HG02981 (cell line): ENCODE results near the gene CDC25B.
"Not testable (repeated sequence)": the region's sequence is repeated elsewhere in the genome, so short reads cannot be mapped to it uniquely, and the experiment has no call there.

Experiments
- ATAC-seq: cut with Tn5 transposase; IDR thresholded peaks from one replicate; pipeline ENCODE4 v1.9.1; 2021; ENCODE audit warnings: mild to moderate bottlenecking, moderate library complexity; ENCODE audit not compliant: unreplicated experiment

The CDC25B gene

DNA sequence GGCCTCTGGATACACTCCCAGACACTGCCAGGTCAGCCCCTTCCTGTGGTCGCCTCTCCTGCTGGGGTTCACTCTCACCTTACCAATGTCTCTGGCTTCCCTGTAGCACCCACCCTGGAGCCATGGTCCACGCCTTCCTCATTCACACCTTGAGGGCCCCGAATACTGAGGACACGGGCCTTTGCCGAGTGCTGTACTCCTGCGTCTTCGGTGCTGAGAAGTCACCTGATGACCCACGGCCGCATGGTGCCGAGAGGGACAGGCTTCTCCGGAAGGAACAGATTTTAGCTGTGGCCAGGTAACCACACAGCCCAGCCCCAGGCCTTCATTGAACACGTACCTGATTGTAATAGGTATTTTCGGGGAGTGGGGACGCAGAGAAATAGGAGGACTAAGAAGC, 25.9 kb downstream of the CDC25B start:
- no peak for ATAC-seq

DNA sequence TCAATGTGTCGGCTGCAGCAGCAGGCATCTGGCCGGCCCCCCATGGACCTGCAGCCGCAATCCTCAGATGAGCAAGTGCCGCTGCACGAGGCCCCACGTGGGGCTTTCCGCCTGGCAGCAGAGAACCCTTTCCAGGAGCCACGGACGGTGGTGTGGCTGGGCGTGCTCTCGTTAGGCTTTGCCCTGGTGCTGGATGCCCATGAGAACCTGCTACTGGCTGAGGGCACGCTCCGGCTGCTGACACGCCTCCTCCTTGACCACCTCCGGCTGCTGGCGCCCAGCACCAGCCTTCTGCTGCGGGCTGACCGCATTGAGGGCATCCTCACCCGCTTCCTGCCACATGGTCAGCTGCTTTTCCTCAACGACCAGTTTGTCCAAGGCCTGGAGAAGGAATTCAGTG, 27.8 kb downstream of the CDC25B start:
- no peak for ATAC-seq

DNA sequence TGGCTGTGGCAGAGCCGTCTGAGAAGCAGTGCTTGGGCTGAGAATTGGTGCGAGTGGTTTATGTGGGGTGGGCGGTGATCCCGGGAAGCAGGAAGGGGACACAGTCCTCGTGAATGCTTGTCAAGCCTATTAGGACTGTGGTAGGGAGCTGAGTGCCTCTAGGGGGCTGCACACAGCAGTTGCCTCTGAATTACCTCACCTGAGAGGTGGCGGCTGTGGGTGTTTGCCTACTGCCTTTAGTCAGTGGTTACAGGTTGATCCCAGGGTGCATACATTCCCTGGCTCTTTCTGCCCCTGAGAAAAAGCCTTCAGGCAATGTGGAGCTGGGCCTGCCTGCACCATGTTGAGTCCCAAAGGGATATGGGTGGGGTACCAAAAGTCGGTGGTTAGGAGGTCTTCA, 29.4 kb downstream of the CDC25B start:
- ATAC-seq: no peak

DNA sequence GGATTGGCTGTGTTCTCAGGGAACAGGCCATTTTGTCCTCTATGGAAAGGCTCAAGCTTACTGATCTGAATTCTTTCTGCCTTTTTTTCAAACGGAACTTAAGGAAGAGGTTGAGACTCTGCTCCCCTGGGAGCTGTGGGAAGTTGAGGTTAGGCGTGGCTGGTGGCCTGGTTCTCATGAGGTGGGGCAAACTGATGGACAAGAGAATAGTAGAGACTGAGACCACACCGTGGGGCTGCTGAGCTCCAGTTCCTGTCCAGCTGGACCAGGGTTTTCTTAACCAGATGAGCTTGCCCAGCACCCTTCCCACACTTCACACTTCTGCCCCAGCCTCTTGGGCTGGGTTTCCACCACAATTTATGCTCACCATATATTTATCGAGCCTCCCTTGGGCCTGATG, 30.3 kb downstream of the CDC25B start:
- ATAC-seq: no peak

DNA sequence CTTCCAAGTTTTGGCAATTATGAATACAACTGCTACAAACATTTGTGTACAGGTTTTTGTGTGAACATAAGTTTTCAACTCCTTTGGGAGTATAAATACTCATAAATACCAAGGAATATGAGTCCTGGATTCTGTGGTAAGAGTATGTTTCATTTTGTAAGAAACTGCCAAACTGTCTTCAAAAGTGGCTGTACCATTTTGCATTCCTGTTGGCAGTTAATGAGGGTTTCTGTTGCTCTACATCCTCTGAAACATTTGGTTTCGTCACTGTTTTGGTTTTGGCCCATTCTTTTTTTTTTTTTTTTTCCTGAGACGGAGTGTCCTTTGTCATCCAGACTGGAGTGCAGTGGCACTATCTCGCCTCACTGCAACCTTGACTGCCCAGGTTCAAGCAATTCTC, 32.7 kb downstream of the CDC25B start:
- no peak for ATAC-seq

DNA sequence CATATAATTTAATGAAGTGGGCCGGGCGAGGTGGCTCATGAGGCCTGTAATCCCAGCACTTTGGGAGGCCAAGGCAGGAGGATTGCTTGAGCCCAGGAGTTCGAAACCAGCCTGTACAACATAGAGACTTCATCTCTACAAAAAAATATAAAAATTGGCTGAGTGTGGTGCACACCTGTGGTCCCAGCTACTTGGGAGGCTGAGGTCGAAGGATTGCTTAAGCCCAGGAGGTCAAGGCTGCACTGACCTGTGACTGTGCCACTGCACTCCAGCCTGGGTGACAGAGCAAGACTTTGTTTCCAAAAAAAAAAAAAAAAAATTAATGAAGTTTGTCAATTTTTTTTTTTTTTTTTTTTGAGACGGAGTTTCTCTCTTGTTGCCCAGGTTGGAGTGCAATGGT, 33.8 kb downstream of the CDC25B start:
- not testable (repeated sequence) for ATAC-seq

DNA sequence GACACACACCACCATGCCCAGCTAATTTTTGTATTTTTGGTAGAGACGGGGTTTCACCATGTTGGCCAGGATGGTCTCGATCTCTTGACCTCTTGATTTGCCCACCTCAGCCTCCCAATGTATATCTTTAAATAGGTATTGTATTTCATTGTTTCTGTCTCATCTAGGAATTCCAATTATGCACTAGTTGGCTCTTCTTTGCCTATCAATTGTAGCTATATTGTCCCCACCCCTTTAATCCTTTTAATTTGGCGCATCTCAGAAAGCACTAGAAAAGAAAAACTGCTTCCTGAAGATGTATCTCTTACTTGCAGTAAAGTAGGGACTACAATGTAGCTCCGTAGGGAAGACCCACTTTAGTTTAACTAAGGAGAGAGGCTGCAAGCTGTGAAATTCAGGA, 40.0 kb downstream of the CDC25B start:
- ATAC-seq: no peak

DNA sequence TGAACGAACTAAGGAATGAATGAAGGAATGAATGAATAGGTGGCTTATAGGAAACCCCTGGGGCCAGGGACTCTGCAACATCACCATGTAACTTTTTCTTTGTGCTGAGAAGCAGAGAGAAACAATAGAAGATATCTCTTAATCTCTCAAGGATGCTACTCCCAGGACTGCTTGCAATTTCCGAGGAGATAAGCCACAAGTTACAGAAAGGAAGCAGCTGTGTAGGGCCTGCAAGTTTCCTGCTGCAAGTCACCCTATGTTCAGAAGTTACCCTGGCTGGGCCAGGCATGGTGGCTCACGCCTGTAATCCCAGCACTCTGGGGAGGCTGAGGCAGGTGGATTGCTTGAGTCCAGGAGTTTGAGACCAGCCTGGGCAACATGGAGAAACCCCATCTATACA, 43.2 kb downstream of the CDC25B start:
- ATAC-seq: no peak

DNA sequence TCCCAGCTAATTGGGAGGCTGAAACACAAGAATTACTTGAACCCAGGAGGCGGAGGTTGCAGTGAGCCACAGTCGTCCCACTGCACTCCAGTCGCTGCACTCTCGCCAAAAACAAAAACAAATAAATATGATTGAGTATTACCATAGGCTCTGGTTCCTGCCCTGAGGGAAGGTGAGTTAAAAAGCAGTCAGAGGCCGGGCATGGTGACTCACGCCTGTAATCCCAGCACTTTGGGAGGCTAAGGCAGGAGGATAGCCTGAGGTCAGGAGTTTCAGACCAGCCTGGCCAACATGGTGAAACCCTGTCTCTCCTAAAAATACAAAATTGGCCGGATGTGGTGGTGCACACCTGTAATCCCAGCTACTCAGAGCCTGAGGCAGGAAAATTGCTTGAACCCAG, 44.1 kb downstream of the CDC25B start:
- ATAC-seq: not testable (repeated sequence)

DNA sequence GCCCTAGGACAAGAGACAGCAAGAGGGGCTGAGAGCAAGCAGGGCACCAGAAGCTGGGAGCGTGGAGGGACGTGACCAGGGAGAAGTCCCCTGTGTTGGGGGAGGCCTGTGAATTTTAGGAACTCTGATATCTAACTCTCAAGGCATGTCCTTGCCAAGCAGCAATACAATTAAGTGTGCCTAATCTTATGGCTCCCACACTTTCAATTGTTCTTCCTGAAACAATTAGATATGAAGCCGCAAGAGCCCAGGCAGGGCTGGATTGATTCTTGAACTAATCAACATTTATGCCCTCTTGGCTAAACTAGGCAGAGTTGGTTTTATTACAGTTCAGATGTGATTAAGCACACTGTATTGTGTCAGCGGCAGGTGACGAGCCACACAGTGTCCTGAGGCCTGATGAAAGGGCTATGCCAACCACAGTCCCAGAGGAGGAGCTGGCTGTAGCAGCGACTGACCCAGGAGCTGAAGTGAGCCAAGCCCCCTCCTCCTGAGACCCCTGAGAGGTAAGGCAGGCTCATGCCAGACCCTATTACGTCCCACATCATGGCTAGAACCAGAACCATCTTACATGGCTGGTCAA, 46.3 kb downstream of the CDC25B start:
- no peak for ATAC-seq

DNA sequence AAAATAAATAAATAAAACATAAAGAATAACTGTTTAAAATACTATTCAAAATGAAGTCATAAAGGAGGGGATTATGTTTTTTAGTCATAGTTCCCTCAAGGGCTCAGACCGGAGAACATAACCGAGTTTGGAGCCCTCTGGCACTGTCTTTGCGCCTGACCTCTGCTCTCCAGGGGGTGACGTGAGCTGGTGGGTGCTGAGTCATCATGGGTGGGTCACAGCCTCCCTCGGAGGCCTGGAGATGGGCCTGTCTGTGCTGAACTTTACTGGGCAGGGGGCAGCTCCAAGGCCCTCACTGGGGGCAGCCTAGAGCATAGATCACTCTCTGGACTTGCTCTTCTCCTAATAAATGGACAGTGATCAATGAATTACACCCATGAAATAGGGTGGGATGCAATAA, 47.4 kb downstream of the CDC25B start:
- ATAC-seq: no peak

DNA sequence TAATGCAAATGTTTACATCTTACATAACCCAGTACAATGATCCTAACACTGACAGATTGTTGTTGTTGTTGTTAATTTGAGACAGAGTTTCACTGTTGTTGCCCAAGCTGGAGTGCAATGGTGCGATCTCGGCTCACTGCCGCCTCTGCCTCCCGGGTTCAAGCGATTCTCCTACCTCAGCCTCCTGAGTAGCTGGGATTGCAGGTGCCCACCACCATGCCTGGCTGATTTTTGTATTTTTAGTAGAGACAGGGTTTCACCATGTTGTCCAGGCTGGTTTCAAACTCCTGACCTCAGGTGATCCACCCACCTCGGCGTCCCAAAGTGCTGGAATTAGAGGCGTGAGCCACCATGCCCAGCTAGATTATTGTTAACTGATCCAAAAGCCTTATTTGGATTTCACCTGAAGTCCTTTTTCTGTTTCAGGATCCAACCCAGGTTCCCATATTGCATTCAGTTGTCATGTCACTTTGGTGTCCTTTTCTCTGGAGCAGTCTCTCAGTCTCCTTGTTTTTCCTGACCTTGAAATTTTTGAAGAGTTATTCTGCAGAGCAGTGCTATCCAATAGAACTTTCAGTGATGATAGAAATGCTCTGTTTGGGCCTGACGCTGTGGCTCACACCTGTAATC, 48.0 kb downstream of the CDC25B start:
- not testable (repeated sequence) for ATAC-seq

DNA sequence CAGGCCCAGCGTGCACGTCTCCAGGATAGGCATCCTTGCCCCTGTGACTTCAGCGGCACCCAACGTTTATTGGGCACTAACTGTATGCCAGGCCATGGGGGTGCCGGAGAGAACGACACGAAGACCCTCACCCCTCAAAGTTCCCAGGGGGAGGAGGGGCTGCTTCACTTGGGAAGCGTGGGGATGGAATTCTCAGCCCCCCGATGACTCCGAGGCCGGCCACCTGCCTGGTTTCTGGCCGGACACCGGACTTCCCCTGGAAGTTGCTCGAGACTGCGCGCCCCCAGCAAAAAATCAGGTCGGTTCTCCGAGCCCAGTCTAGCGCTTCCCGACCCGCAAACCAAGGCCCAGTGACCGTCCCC, 50.2 kb downstream of the CDC25B start:
- no peak for ATAC-seq

DNA sequence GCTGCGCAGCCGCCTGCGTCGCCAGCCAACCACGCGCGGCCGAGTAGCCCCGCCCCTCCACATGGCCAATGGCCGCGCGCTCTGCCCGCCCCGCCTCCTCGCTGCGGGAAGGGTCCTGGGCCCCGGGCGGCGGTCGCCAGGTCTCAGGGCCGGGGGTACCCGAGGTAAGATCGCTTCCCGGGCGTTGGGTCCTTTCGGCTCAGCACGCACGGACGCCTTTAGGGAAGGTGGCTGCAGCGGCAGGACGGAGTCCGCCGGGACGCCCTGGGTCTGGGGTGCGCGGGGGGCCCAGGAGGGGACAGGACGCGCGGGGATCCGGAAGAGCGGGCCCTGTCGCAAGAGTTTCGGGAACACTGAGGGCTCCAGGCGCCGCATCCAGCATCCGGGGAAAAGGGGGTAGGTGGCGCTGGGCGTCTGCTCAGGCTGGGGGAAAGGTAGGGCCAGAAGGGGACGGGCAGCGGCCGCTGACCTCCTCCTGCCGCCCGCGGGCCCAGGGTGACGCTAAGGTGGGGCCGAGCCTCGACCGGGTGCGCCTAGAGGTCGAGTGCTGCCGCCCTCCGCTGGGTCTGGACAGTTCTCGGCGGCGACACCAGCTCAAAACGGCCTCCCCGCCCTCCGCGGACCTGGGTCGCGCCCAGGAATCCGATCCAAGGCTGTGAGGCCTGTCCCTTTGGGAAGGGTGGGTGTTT, 50.8 kb downstream of the CDC25B start, which contains the start of gene MAVS:
Gene MAVS, plus strand, starts transcription at position 95 of the 689 bp plus-strand sequence. CDS start 7,791 bp downstream, outside the sequence.
- peak; percentile 93 for ATAC-seq

DNA sequence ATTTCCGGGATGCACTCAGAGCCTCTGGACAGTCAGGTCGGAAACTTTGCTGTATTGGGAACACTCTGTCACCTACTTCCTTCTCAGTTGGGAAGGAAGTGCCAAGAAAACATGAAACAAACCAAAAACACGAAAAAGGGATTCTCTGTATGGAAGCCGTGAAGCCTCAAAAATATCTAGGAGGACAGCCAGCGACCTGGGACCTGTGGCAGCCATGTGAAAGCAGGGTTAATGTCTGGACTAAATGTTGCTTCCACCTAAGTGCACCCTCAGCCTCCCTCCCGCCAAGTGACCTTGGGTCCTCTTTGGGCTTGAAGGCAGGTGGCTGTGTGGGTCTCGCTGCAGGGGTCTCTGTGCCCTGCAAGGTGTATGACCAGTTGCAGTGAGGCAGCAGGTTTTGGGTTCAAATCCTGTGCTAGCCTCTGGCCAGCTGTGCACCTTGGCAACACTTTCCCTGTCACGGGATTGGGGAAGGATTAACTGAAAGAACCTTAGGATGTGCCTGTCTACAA, 51.4 kb downstream of the CDC25B start:
- ATAC-seq: no peak

DNA sequence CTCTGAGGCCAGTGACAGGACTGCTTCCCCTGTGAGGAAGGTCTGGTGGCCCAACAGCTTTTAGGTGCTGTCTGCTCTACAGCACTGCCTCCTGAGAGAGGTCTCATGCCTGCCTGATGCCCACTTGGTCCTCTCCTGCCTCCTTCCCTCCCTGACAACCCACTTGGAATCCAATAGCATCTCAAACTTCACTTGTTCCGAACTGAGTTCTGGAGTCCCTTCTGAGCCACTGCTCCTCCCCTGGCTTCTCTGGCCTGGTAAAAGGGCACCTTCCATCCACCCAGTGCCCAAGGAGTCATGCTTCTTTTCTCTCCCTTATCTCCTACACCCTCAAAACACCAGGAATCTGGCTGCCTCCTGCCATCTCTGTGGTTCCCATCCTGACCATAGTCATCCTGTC, 52.5 kb downstream of the CDC25B start:
- ATAC-seq: no peak

DNA sequence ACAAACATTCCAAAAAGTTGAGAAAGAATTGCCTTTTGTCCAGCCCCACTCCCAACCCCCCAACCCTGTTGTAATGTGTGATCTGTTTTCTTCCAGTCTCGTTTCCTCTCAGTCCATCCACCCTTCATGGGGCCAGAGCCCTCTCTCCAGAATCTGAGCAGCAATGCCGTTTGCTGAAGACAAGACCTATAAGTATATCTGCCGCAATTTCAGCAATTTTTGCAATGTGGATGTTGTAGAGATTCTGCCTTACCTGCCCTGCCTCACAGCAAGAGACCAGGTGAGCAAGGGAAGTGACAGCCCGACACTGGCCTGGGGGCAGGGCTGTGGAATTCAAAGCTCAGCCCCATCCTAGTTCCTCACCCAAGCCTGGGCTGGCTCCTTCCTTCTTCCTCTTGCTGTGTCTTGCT, 58.4 kb downstream of the CDC25B start:
- ATAC-seq: no peak
